IMR-90 (cell line): ENCODE data around the gene KLHL4.

Experiments used
- BHLHE40 ChIP-seq: fragments of 150-350 bp; IDR thresholded peaks from 2 replicates; pipeline ENCODE4 v1.6.1; 2016; ENCODE audit warnings: mild to moderate bottlenecking, low read depth, low read length
- CTCF ChIP-seq: conservative IDR thresholded peaks from 2 replicates; pipeline ENCODE4 v1.5.1; 2012; ENCODE audit warnings: mild to moderate bottlenecking, low read depth, low read length, improper control_type of control experiment
- POLR2A ChIP-seq: IDR thresholded peaks from 2 replicates; pipeline ENCODE4 v1.6.1; 2012; ENCODE audit warnings: mild to moderate bottlenecking, low read depth, low read length
- RFX5 ChIP-seq: IDR thresholded peaks from 2 replicates; pipeline ENCODE4 v1.8.0; 2012; ENCODE audit warnings: low read depth, mild to moderate bottlenecking, low read length, moderate library complexity

- no peak for TF ChIP-seq POLR2A
- no peak for TF ChIP-seq BHLHE40
- TF ChIP-seq RFX5: no peak
- TF ChIP-seq CTCF: no peak
These were observed 145.8 kb downstream of the KLHL4 start for GRCh38 chrX:87663421-87663820.
